Naive thymus-derived CD4-positive, alpha-beta T cell (primary cell): ENCODE data around the gene SLC16A11. TPM values are rescaled to one million over a fixed set of nuclear protein-coding genes. Genes with fewer than 3 reads are reported as not detected.
A peak's percentile ranks its signal among the peaks of the same experiment; 100 is the strongest.

Experiments
- ATAC-seq: fragments of 150-1000 bp; cut with Tn5 transposase; 2 replicates; pipeline ENCODE4 v1.10.0; 2021; ENCODE audit warnings: mild to moderate bottlenecking, moderate library complexity
- CTCF ChIA-PET: fragments of 350-600 bp; sonication (Branson Sonifier 250); formaldehyde crosslinking; loops from one replicate; lab custom pipeline; 2021; ENCODE audit warnings: antibody characterized with exemption; lab: Charles Lee
- POLR2A ChIA-PET: fragments of 350-600 bp; sonication (Branson Sonifier 250); formaldehyde crosslinking; loops from one replicate; lab custom pipeline; 2021; ENCODE audit warnings: antibody characterized with exemption, inconsistent platforms; lab: Charles Lee
- DNase-seq, 9 donors: peaks; one replicate each; pipeline versions ENCODE4 v3.0.0 to v3.0.0-alpha.2; 2020 to 2022; ENCODE audit warnings: mixed read lengths in 1 of 9
- H3K27ac ChIP-seq: one replicate; pipeline ENCODE4 v1.7.0; 2013; ENCODE audit warnings: mild to moderate bottlenecking, low read depth, low read length, moderate library complexity
- H3K27me3 ChIP-seq, 2 donors: one replicate each; pipeline ENCODE4 v1.7.0; 2013; ENCODE audit warnings: low read length in 2 of 2, mild to moderate bottlenecking in 2 of 2, moderate library complexity in 2 of 2; ENCODE audit not compliant: control insufficient read depth in 2 of 2, insufficient read depth in 2 of 2
- H3K36me3 ChIP-seq, 3 experiments: 1 replicate in 2 of 3; 2 replicates in 1 of 3; pipeline ENCODE4 v1.7.0; 2013; ENCODE audit warnings: low read length in 3 of 3, mild to moderate bottlenecking in 3 of 3, moderate library complexity in 1 of 3; ENCODE audit not compliant: insufficient read depth in 3 of 3, control insufficient read depth in 2 of 3
- H3K4me1 ChIP-seq, 2 donors: one replicate each; pipeline ENCODE4 v1.7.0; 2013; ENCODE audit warnings: low read length in 2 of 2, mild to moderate bottlenecking in 2 of 2, moderate library complexity in 1 of 2; ENCODE audit not compliant: control insufficient read depth in 2 of 2, insufficient read depth in 2 of 2
- H3K4me3 ChIP-seq: 2 replicates; pipeline ENCODE4 v1.7.0; 2013; ENCODE audit warnings: mild to moderate bottlenecking, low read length
- H3K9me3 ChIP-seq, 3 experiments: 1 replicate in 2 of 3; 2 replicates in 1 of 3; pipeline ENCODE4 v1.7.0; 2013; ENCODE audit warnings: low read length in 3 of 3; ENCODE audit not compliant: control insufficient read depth in 2 of 3
- H3K27ac Mint-ChIP-seq, 9 donors: one replicate each; pipeline ENCODE4 v1.8.0; 2020 to 2022; ENCODE audit warnings: mixed read lengths in 9 of 9, mild to moderate bottlenecking in 8 of 9, moderate library complexity in 5 of 9, inconsistent platforms in 2 of 9
- H3K27me3 Mint-ChIP-seq, 5 donors: one replicate each; pipeline ENCODE4 v1.8.0; 2021 to 2022; ENCODE audit warnings: mixed read lengths in 5 of 5, mild to moderate bottlenecking in 1 of 5
- H3K36me3 Mint-ChIP-seq, 5 donors: one replicate each; pipeline ENCODE4 v1.8.0; 2020 to 2022; ENCODE audit warnings: mixed read lengths in 5 of 5, mild to moderate bottlenecking in 3 of 5, inconsistent platforms in 1 of 5
- H3K4me1 Mint-ChIP-seq, 7 donors: one replicate each; pipeline ENCODE4 v1.8.0; 2020 to 2022; ENCODE audit warnings: mixed read lengths in 7 of 7, mild to moderate bottlenecking in 3 of 7, inconsistent platforms in 1 of 7
- H3K4me3 Mint-ChIP-seq, 10 donors: one replicate each; pipeline ENCODE4 v1.8.0; 2020 to 2022; ENCODE audit warnings: mild to moderate bottlenecking in 10 of 10, mixed read lengths in 10 of 10, moderate library complexity in 6 of 10, inconsistent platforms in 2 of 10
- H3K9me3 Mint-ChIP-seq, 11 donors: one replicate each; pipeline ENCODE4 v1.8.0; 2020 to 2022; ENCODE audit warnings: mixed read lengths in 11 of 11, mild to moderate bottlenecking in 4 of 11, inconsistent platforms in 1 of 11, moderate library complexity in 1 of 11
- intact Hi-C, 2 donors: fragments of 100-400 bp; cut with micrococcal nuclease; formaldehyde crosslinking; loops; one replicate each; pipeline ENCODE4 v1.15.1; 2023
- polyA plus RNA-seq, 2 donors: library from polyadenylated mRNA; unstranded; fragments of 300-500 nt; fragmentation: Illumina TruSeq; gene quantifications; one replicate each; pipeline ENCODE4 v1.2.3, GENCODE V29; 2021
- total RNA-seq, 6 experiments: library from RNA in 5 of 6; stranded (reverse) in 5 of 6; gene quantifications; 1 replicate in 5 of 6; 2 replicates in 1 of 6; pipeline ENCODE4 v1.2.3 and lab custom pipeline; 2021 to 2026

The SLC16A11 gene
- total and polyA plus RNA-seq, 7 experiments from 2014 or later = 0.24 to 1.7 (median 1.1) TPM

GRCh38 chr17:7041607-7042500 is 2.0 kb downstream of the SLC16A11 start:
- Histone ChIP-seq H3K4me3 (peak overlapping the region; percentile 68), H3K27ac (peak overlapping the region; percentile 78), H3K27me3 (no peaks in the 10 kb centered on the region), H3K4me1 (peaks cover 25 to 30% of the 10 kb centered on the region in 2 donors), H3K36me3 (no peaks in the 10 kb centered on the region), H3K9me3 (no peaks in the 10 kb centered on the region)
- CTCF ChIA-PET = interaction anchor here (1.8 to 6.4 kb wide), 2 partner anchors 95 to 128 kb away, joined by 4 to 145 read pairs; no protein-coding TSS in a partner anchor
- Mint-ChIP-seq H3K27ac (peak overlapping the region in 8 of 9 donors; percentile 77 to 95 (median 90)), H3K4me1 (peaks cover 14 to 78% (median 51%) of the 10 kb centered on the region in 7 donors), H3K4me3 (peak overlapping the region; percentile 60 to 87 (median 80)), H3K9me3 (no peaks in the 10 kb centered on the region), H3K36me3 (peaks cover 0 to 2% (median 0%) of the 10 kb centered on the region in 5 donors), H3K27me3 (peaks cover 0 to 31% (median 0%) of the 10 kb centered on the region in 5 donors)
- peak; percentile 44 for ATAC-seq
- POLR2A ChIA-PET = interaction anchor here (0.5 to 2.1 kb wide), 8 partner anchors 10 to 579 kb away, joined by 3 to 8 read pairs (median 4); partner anchors contain the start of gene RNASEK
- intact Hi-C loops = loop anchor here in 1 of 2 donors (10.0 kb wide), 1 partner anchor 793 kb away; the partner anchor contains the start of gene KDM6B
- DNase-seq = peak in 3 of 9 donors; percentile 23 to 43 (median 29)

- Mint-ChIP-seq H3K27ac (peak overlapping the region in 8 of 9 donors; percentile 31 to 91 (median 80)), H3K4me3 (peak overlapping the region in 4 of 10 donors; percentile 4 to 76 (median 31)), H3K36me3 (peaks cover 0 to 2% (median 0%) of the 10 kb centered on the region in 5 donors), H3K4me1 (peaks cover 18 to 71% (median 51%) of the 10 kb centered on the region in 7 donors), H3K9me3 (no peaks in the 10 kb centered on the region), H3K27me3 (peaks cover 0 to 24% (median 0%) of the 10 kb centered on the region in 5 donors)
- H3K9me3 ChIP-seq = no peaks in the 10 kb centered on the region
- no peaks in the 10 kb centered on the region for H3K36me3 ChIP-seq
- no peak overlapping the region for H3K4me3 ChIP-seq
- H3K4me1 ChIP-seq = peaks cover 29 to 36% of the 10 kb centered on the region in 2 donors
- POLR2A ChIA-PET = interaction anchor here (1.3 kb wide), 1 partner anchor 125 kb away, joined by 3 read pairs; no protein-coding TSS in a partner anchor
- intact Hi-C loops = loop anchor here (5.0 to 10.0 kb wide), 4 partner anchors 267 to 795 kb away; partner anchors contain the start of genes EIF5A (in 2 of the 2), KDM6B (in 1 of the 2), POLR2A (in 1 of the 2) and SLC35G6 (in 1 of the 2)
- ATAC-seq (no peak), DNase-seq (no peak)
- CTCF ChIA-PET = interaction anchor here (1.0 to 1.8 kb wide), 2 partner anchors 101 to 126 kb away, joined by 3 to 4 read pairs; no protein-coding TSS in a partner anchor
- H3K27me3 ChIP-seq = no peaks in the 10 kb centered on the region
- peak overlapping the region; percentile 43 for H3K27ac ChIP-seq
These were observed 4.1 kb downstream of the SLC16A11 start for GRCh38 chr17:7039832-7040231.

- DNase-seq = no peak
- ChIA-PET CTCF (interaction anchor here (0.5 to 3.7 kb wide), 2 partner anchors 8 to 577 kb away, joined by 3 to 33 read pairs; no protein-coding TSS in a partner anchor), POLR2A (interaction anchor here (0.5 to 1.8 kb wide), 6 partner anchors 7 to 395 kb away, joined by 4 to 7 read pairs (median 4); no protein-coding TSS in a partner anchor)
- H3K9me3 ChIP-seq = no peaks in the 10 kb centered on the region
- intact Hi-C loops = loop anchor here (5.0 kb wide), 3 partner anchors 269 to 649 kb away; partner anchors contain the start of genes EIF5A (in 2 of the 2), POLR2A (in 1 of the 2), SLC35G6 (in 1 of the 2) and TP53 (in 1 of the 2)
- H3K4me3 ChIP-seq = no peak overlapping the region
- Mint-ChIP-seq H3K9me3 (no peaks in the 10 kb centered on the region), H3K27ac (peak overlapping the region in 7 of 9 donors; percentile 41 to 84 (median 64)), H3K4me1 (peaks cover 25 to 82% (median 61%) of the 10 kb centered on the region in 7 donors), H3K36me3 (peaks cover 0 to 2% (median 0%) of the 10 kb centered on the region in 5 donors), H3K4me3 (peak overlapping the region in 7 of 10 donors; percentile 15 to 64 (median 58)), H3K27me3 (peaks cover 0 to 14% (median 0%) of the 10 kb centered on the region in 5 donors)
- no peaks in the 10 kb centered on the region for H3K27me3 ChIP-seq
- no peaks in the 10 kb centered on the region for H3K36me3 ChIP-seq
- H3K4me1 ChIP-seq = peaks cover 32 to 42% of the 10 kb centered on the region in 2 donors
- no peak for ATAC-seq
- H3K27ac ChIP-seq = peak overlapping the region; percentile 33
These were observed 5.6 kb downstream of the SLC16A11 start for GRCh38 chr17:7038025-7038862.

DNA sequence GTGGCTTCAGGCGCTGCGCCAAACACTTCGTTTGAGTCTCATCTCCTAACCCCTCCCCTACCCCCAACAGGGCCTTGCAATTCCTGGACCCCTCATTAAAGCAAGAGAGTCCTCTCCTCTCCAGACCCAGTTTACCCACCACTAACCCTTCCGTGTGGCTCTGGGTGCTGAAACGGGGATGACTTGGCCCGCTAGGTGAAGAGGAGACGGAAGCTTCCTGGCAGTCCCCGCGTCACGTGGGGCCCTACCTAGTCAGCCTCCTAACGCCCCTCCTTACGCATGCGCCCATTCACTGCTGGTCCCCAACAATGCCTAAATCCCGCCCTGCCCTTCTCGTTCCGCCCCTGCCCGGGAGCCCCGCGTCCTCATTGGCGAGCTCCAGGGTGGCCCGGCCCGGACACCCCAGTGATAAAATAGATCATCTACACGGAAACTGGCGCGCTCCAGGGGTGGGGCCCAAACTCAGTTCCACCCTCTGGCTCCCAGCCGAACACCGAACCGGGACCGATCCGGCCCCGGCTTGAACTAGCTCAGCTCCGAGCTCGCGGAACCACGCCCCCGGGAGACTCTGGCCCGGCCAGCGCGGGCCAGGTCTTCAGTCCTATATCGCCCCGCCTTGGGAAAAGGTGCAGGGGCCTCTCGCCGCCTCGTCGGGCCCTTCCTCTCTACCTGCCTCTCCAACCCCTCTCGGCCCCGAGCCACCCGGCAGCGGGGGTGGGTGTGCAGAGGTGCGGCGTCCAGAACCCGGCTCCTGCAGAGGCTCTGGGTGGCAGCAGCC is 8.1 kb downstream of the SLC16A11 start, which contains the start of gene SLC16A13:
SLC16A13 (plus strand) TSS at position 425 of the 778 bp plus-strand sequence. CDS start 368 bp downstream, outside the sequence.
- Mint-ChIP-seq H3K4me3 (peak within 1 kb of the TSS; percentile 89 to 95 (median 93)), H3K27me3 (no peaks in the 10 kb centered on the region), H3K27ac (peak within 1 kb of the TSS; percentile 96 to 99 (median 98)), H3K4me1 (peaks cover 39 to 80% (median 58%) of the 10 kb centered on the region in 7 donors), H3K9me3 (peaks cover 0 to 1% (median 0%) of the 10 kb centered on the region in 11 donors), H3K36me3 (peaks cover 0 to 8% (median 0%) of the 10 kb centered on the region in 5 donors)
- DNase-seq = peak; percentile 87 to 99 (median 97)
- peak; percentile 95 for ATAC-seq
- POLR2A ChIA-PET = interaction anchor here (0.6 to 2.2 kb wide), 27 partner anchors 8 to 799 kb away, joined by 3 to 50 read pairs (median 4); partner anchors contain the start of genes ATP1B2, BCL6B, DVL2 and GABARAP
- Histone ChIP-seq H3K9me3 (no peaks in the 10 kb centered on the region), H3K36me3 (no peaks in the 10 kb centered on the region), H3K27me3 (no peaks in the 10 kb centered on the region), H3K4me3 (peak within 1 kb of the TSS; percentile 67), H3K27ac (peak within 1 kb of the TSS; percentile 94), H3K4me1 (peaks cover 26 to 36% of the 10 kb centered on the region in 2 donors)
- intact Hi-C loops = loop anchor here (1.0 to 5.0 kb wide), 8 partner anchors 10 to 652 kb away; partner anchors contain the start of genes BCL6B (in 2 of the 2), EIF5A (in 2 of the 2), GABARAP (in 1 of the 2) and POLR2A (in 1 of the 2)
- CTCF ChIA-PET = interaction anchor here (0.6 to 3.7 kb wide), 11 partner anchors 11 to 1781 kb away, joined by 3 to 33 read pairs (median 4); partner anchors contain the start of gene SLC2A4
